ENCODE results near the gene ZNF737.
A peak's percentile ranks its signal among the peaks of the same experiment; 100 is the strongest.
"Not testable (repeated sequence)": the region's sequence is repeated elsewhere in the genome, so short reads cannot be mapped to it uniquely, and the experiment has no call there.

The ZNF737 gene

DNA sequence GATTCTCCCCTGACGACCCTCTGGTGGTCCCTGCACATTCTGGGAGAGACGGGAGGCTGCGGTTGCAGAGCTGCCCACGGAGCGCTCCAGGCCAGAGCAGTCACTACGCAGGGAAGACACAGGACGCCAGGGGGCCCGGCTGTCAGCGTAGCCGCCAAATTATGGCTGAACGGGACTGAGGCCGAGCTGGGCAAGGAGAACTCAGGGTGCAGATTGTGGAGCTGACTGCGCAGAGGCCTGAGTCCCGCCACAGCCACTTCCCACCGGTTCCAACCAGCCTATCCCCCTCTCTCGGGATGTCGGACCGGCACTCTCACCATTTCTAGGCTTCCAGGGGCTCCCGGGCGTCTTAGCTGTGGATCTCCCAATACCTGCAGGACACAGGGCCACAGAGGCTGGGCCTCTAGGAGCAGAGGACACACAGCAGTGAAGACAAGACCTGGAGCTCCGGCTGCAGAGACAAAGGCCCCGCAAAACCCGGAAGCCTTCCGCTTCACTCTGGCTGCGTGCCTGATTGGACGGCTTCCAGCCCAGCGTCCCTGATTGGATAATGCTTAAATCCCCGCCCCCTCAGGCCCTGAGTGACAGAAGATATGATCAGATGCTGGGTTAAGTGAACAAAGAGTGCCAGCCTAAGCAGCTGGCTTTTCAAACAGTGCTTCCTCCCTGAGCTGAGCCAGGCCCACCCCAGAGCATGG lies at the start of gene ZNF737:
ZNF737 (minus strand) TSS at position 461 of the 698 bp plus-strand sequence; CDS start at position 320, 141 bp downstream.
- DNase-seq (ENCODE audit: low read depth), result peak; percentile 87

DNA sequence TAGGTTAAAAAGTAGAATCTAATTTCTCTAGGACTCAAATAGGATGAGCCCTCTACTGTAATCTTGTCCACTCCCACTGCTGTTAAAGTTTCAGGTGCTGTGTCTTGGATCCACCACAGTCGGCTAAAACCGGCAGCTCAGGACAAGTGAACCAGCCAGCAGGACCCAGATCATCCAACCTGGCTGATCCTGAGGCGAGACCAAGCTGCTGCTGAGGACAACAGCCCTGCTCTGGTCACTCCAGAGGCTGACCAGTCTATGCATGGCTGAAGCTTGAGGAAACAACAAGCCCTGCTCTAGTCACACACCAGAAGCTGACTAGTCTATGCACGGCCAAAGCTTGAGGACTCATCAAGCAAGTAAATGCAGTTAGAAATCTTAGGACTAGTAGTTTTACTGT lies 49.4 kb upstream of the ZNF737 start:
- DNase-seq (ENCODE audit: low read depth), result not testable (repeated sequence)

DNA sequence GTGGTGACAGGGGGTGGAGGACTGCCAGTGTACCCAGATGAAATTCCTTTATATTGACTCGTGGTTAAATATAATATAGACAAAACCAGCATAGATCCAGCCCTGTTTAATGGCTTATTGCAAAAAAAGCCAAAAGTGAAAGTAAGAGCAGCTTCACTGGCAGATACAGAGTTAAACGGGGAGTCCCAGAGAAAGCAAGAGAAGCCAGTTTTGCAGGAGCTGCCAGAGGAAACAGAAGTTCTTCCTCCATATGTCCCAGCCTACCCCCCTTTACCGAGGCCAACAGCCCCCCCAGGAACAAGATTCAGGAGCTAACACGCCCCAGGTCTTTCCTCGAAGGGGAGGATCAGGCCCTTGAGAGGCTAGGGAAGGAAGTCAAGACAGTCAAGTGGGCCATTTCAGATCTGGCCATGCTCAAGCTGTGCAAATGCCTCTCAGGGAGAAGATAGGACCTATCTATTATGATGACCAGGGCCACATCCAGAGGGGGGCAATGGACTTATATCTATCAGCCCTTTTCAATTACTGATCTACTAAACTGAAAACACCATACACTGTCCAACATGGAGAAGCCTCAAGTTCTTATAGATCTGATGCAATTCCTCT lies 47.2 kb upstream of the ZNF737 start:
- DNase-seq (ENCODE audit: low read depth), result no peak

DNA sequence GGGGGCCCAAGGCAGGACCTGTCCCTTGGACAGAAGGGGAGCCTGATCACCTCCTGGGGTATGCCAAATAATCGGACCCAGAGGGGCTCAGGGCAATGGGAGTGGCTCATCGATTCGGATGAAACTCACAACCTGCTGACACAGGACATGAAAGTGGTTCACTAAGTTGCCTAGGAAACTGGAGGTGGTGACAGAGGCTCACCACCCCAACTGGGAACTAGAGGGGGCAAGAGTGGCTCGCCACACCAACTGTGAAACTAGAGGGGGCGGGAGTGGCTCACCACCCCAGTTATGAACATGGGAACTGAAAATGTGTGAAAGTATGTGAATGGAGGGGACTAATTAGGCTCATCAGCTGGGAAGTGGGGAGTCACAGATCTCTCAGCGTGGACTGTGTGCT lies 46.3 kb upstream of the ZNF737 start:
- DNase-seq (ENCODE audit: low read depth), result no peak

DNA sequence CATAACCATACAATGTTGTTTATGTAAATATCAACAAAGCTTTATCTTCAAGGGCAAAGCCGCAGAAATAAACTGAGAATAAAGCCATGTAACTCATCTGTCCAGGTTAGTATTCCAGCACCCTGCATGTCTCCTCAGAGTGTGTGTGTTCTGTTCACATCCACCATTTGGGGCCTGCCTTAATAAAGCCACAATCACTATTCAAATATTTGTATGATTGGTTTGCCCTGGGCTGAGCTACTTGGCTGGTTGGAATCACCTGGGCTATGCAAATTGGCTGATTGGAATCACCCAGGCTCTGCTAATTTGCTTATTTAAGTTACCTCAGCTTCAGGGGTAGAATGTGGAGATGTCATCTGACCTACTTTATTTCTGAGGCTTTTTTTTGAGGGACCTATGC lies 42.4 kb upstream of the ZNF737 start:
- no peak for DNase-seq (ENCODE audit: low read depth)

DNA sequence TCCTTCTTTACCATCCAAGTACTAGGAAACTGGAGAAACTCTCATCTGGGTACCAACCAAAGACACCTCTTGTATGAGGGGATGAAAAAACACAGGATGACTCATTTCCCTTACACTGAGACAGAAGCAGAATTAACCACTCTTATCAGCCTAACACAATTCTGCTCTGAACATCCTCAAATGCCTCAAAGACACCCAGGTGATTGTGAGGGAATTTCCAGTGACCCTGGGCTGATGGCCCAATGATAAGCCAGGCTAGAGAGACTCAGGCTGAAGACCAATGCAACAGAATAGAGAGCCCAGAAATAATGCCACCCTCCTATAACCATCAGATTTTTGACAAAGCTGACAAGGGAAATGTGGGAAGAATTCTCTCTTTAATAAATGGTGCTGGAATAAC lies 7.0 kb downstream of the ZNF737 start:
- DNase-seq (ENCODE audit: low read depth), result no peak

DNA sequence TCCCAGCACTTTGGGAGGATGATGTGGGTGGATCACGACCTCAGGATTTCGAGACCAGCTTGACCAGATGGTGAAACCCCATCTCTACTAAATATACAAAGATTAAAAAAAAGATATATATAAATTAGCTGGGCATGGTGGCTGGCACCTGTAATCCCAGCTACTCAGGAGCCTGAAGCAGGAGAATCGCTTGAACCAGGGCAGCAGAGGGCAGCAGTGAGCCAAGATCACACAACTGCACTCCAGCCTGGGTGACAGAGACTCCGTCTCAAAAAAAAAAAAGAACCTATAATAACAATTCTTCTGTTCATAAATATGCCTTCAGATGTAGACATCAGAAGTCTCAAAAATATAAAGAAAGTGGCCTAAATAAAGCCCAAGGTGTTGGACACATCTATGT lies 7.6 kb downstream of the ZNF737 start:
- no peak for DNase-seq (ENCODE audit: low read depth)

DNA sequence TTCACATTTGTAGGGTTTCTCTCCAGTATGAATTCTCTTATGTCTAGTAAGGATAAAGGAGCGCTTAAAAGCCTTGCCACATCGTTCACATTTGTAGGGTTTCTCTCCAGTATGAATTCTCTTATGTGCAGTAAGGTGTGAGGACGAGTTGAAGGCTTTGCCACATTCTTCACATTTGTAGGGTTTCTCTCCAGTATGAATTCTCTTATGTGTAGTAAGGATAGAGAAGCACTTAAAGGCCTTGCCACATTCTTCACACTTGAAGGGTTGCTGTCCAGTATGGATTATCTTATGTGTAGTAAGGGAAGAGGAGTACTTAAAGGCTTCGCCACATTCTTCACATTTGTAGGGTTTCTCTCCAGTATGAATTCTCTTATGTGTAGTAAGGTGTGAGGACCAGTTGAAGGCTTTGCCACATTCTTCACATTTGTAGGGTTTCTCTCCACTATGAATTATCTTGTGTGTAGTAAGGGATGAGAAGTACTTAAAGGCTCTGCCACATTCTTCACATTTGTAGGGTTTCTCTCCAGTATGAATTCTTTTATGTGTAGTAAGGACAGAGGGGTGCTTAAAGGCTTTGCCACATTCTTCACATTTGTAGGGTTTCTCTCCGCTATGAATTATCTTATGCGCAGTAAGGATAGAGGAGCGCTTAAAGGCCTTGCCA lies 20.8 kb downstream of the ZNF737 start:
- DNase-seq (ENCODE audit: low read depth), result not testable (repeated sequence)

DNA sequence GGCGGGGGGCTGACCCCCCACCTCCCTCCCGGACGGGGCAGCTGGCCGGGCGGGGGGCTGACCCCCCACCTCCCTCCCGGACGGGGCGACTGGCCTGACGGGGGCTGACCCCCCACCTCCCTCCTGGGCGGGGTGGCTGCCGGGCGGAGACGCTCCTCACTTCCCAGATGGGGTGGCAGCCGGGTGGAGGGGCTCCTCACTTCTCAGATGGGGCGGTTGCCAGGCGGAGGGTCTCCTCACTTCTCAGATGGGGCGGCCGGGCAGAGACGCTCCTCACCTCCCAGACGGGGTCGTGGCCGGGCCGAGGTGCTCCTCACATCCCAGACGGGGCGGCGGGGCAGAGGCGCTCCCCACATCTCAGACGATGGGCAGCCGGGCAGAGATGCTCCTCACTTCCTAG lies 35.3 kb downstream of the ZNF737 start:
- DNase-seq (ENCODE audit: low read depth), result not testable (repeated sequence)

DNA sequence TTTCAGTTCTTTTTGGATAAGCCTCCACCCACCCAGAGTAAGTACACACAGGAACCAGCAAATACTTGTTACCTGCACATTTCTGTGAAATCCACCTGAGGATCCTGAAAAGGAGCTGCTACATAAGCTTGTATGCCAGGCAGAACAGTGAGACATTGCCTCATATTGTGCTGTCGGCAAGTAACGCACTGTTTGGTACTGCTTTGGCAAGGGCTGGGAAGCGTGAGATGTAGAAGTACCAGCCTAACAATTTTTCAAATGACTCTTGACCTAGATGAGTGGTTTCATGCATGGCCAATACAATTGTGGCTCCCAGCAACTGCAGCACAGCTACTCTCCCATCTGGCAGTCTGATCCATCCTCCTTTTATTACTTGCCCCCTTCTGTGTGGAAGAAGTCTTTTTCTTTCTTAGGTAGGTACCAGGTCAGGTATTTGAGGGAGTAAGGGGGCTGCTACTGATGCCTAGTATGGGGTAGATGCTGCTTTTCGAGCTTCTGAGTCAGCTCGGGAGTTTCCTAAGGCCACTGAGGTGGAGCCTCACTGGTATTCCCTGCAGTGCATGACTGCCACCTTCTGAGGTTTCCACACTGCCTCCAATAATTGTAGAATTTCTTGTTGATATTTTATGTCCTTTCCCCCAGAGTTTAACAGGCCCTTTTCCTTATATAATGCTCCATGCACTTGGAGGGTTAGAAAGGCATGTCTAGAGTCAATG lies 52.2 kb downstream of the ZNF737 start:
- DNase-seq (ENCODE audit: low read depth), result no peak

DNA sequence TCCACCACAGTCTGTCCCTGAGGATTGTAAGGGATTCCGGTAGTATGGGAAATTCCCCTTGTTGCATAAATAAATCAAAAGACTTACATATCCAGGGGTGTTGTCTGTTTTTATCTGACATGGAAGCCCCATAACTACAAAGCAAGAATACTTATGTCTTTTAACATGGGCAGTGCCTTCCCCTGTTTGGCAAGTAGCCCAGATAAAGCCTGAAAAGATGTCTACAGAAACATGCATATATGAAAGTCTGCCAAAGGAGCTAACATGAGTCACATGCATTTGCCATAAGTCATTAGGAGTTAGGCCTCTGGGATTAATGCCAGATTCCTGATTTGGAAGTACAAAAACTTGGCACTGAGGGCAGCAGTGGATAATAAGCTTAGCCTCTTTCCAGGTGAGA lies 62.1 kb downstream of the ZNF737 start:
- DNase-seq (ENCODE audit: low read depth), result no peak

All from stimulated activated CD4-positive, alpha-beta T cell treated with anti-CD3 and anti-CD28 coated beads, Interleukin-2, amount 100 ng/mL, for 4 hours (primary cell).